ENCODE results near the gene ARHGEF11. TPM values are rescaled to one million over a fixed set of nuclear protein-coding genes. Genes with fewer than 3 reads are reported as not detected.
"Not testable (repeated sequence)": the region's sequence is repeated elsewhere in the genome, so short reads cannot be mapped to it uniquely, and the experiment has no call there.

The ARHGEF11 gene
- total RNA-seq, 1 donor, result 32.2 TPM

- peak; percentile 35 for DNase-seq (ENCODE audit: low read depth)
Observed at GRCh38 chr1:156931211-156931952, 114.2 kb downstream of the ARHGEF11 start.

GRCh38 chr1:156930483-156930882 lies 115.1 kb downstream of the ARHGEF11 start:
- TF ChIP-seq, protein P1, sequence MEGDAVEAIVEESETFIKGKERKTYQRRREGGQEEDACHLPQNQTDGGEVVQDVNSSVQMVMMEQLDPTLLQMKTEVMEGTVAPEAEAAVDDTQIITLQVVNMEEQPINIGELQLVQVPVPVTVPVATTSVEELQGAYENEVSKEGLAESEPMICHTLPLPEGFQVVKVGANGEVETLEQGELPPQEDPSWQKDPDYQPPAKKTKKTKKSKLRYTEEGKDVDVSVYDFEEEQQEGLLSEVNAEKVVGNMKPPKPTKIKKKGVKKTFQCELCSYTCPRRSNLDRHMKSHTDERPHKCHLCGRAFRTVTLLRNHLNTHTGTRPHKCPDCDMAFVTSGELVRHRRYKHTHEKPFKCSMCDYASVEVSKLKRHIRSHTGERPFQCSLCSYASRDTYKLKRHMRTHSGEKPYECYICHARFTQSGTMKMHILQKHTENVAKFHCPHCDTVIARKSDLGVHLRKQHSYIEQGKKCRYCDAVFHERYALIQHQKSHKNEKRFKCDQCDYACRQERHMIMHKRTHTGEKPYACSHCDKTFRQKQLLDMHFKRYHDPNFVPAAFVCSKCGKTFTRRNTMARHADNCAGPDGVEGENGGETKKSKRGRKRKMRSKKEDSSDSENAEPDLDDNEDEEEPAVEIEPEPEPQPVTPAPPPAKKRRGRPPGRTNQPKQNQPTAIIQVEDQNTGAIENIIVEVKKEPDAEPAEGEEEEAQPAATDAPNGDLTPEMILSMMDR (IDR thresholded peaks at IDR 0.05; ENCODE audit: insufficient read depth, low read length), result no peak
- H3K4me3 ChIP-seq (ENCODE audit: low read depth, low read length), result no peak overlapping the region
- DNase-seq (ENCODE audit: low read depth), result no peak

More at GRCh38 chr1:156931211-156931952, 114.2 kb downstream of the ARHGEF11 start:
- H3K4me3 ChIP-seq (ENCODE audit: low read depth, low read length), result no peak overlapping the region
- TF ChIP-seq, protein P1 (IDR thresholded peaks at IDR 0.05; ENCODE audit: insufficient read depth, low read length), result no peak

DNA sequence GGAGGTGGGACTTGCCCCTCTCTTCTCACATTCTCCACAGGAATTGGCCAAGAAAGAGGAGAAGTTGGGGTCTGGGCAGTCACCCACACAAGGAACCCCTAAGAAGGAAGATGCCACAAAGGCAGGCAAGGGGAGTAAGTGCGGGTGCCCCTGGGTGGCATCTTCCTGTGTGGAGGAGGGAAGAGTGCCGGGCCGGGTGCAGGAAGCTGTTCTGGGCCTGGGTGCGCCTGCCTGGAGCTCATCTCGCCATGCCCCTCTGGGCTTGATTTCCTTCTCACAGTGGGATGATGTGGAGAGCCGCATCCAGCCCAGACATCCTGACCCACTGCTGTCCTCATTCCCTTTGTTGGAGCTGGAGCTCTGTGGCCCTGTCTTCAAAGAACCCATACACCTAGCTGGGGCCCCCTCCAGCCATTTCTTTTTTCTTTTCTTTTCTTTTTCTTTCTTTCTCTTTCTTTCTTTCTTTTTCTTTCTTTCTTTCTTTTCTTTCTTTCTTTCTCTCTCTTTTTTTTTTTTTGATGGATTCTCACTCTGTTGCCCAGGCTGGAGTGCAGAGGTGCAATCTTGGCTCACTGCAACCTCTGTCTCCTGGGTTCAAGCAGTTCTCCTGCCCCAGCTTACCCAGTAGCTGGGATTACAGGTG lies 115.8 kb downstream of the ARHGEF11 start:
- H3K4me3 ChIP-seq (ENCODE audit: low read depth, low read length), result no peak overlapping the region
- DNase-seq (ENCODE audit: low read depth), result no peak
- TF ChIP-seq, protein P1 (IDR thresholded peaks at IDR 0.05; ENCODE audit: insufficient read depth, low read length), result no peak

DNA sequence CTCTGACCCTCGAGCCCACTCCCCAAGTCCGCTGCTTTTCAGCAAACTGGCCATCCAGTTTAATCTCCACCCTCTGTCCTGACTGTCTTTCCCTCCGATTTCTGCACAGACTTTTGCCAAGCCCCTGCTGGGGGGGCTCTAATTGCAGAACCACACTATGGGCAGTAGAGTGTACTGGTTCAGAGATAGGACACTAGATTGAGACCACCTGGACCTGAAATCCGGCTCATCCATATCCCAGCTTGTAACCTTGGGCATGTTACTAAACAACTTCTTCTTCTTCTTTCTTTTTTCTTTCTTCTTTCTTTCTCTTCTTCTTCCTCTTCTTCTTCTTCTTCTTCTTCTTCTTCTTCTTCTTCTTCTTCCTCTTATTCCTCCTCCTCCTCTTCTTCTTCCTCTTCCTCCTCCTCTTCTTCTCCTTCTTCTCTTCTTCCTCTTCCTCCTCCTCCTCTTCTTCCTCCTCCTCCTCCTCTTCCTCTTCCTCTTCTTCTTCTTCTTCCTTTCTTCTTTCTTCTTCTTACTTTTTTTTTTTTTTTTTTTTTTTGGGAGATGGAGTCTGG lies 117.4 kb downstream of the ARHGEF11 start:
- H3K4me3 ChIP-seq (ENCODE audit: low read depth, low read length), result no peak overlapping the region

DNA sequence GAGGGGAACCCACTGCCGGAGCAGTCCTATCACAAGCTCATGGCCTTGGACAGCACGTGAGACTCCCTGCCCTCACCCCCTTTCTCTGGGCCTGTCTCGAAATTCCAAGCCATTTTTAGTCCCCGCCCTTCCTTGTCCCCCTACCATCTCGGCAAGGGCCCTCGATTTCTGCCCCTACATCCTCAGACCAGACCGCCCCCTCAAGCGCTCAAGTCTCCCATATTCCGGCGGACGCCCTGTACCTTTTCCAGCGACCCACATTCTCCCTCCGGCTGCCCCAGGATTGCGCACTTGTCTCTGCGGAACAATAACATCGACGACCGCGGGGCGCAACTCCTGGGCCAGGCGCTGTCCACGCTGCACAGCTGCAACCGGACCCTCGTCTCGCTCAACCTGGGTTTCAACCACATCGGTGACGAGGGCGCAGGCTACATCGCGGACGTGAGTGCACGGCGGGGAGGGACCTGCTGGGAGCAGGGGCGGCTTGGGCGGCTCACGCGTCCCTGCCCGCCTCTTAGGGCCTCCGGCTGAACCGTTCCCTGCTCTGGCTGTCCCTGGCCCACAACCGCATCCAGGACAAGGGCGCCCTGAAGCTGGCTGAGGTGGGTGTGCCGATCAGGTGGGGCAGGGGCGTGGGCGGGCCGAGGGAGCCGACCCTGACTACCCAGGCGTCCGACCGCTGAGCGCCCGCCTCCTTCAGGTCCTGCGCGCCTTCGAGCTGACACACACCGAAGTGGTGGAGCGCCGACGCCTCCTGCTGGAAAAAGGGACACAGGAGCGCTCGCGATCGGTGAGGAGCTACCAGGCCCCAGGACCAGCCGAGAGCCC lies 118.1 kb downstream of the ARHGEF11 start:
- H3K4me3 ChIP-seq (ENCODE audit: low read depth, low read length), result peak overlapping the region; percentile 15
- peak; percentile 67 for DNase-seq (ENCODE audit: low read depth)
- TF ChIP-seq, protein P1 (IDR thresholded peaks at IDR 0.05; ENCODE audit: insufficient read depth, low read length), result peak; percentile 86

More for the DNA sequence above, 117.4 kb downstream of the ARHGEF11 start:
- TF ChIP-seq, protein P1 (IDR thresholded peaks at IDR 0.05; ENCODE audit: insufficient read depth, low read length), result no peak
- no peak for DNase-seq (ENCODE audit: low read depth)

DNA sequence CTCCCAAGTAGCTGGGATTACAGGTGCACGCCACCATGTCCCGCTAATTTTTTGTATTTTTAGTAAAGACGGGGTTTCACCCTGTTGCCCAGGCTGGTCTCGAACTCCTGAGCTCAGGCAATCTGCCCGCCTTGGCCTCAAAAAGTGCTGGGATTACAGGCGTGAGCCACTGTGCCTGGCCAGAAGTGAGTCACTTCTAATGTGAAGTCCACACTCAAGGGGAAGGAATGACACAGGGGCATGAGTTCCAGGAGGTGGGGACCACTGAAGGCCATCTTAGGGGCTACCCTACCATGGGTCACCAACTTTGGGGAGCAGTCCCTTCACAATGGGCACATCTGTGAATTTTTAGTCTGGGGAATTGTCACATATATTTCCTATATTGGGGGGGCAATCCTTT lies 118.8 kb downstream of the ARHGEF11 start:
- not testable (repeated sequence) for H3K4me3 ChIP-seq (ENCODE audit: low read depth, low read length); DNase-seq (ENCODE audit: low read depth)
